H1 (cell line): ENCODE results near the gene HS3ST5. TPM values are rescaled to one million over a fixed set of nuclear protein-coding genes. Genes with fewer than 3 reads are reported as not detected.

Source experiments
- HDAC6 ChIP-seq: IDR thresholded peaks from one replicate; pipeline ENCODE4 v1.7.1; 2012; ENCODE audit warnings: low read depth, mild to moderate bottlenecking, inconsistent platforms, low read length, moderate library complexity
- JUN ChIP-seq: IDR thresholded peaks from 2 replicates; pipeline ENCODE4 v1.6.1; 2011; ENCODE audit warnings: low read depth, mild to moderate bottlenecking, improper control_type of control experiment, low read length
- NANOG ChIP-seq: IDR thresholded peaks from 2 replicates; pipeline ENCODE4 v1.6.1; 2011; ENCODE audit warnings: low read length, low read depth, mild to moderate bottlenecking, inconsistent platforms; ENCODE audit not compliant: insufficient read depth, poor library complexity, severe bottlenecking
- SAP30 ChIP-seq: fragments of 300-600 bp; sonication (generic); IDR thresholded peaks from 2 replicates; pipeline ENCODE4 v1.7.1; 2012; ENCODE audit warnings: low read length, moderate library complexity, mild to moderate bottlenecking, inconsistent platforms; ENCODE audit not compliant: insufficient read depth, insufficient replicate concordance
- SUZ12 ChIP-seq: fragments of 200-600 bp; sonication (generic); IDR thresholded peaks from 2 replicates; pipeline ENCODE4 v1.6.1; 2012; ENCODE audit warnings: mild to moderate bottlenecking, inconsistent platforms, low read length, moderate library complexity, mixed read lengths
- polyA plus RNA-seq, 7 experiments: library from polyadenylated mRNA; depleted of rRNA in 3 of 7; stranded (reverse) in 5 of 7; unstranded in 2 of 7; fragments of >200 nt in 5 of 7; fragments of 200-250 nt in 2 of 7; gene quantifications; 1 replicate in 5 of 7; 2 replicates in 1 of 7; 4 replicates in 1 of 7; pipeline versions ENCODE4 v1.2.1 to v1.2.3, GENCODE V29; 2011 to 2013; ENCODE audit warnings: missing spikeins in 2 of 7, mixed read lengths in 2 of 7
- total RNA-seq: library from RNA; stranded (reverse); fragmentation: NEBNext Ultra II Directional; extraction: Animal tissue kit (Norgen Biotek cat#: 25700); gene quantifications from 2 replicates; pipeline ENCODE4 v1.2.1, GENCODE V29; 2021

HS3ST5 gene
- total and polyA plus RNA-seq, 2 of the 8 experiments (the other 6 are each of a cell fraction or from before 2014, with no cell fraction given): 1.2 to 9.9 TPM

- TF ChIP-seq SAP30 (no peak), NANOG (no peak), JUN (no peak), HDAC6 (no peak), SUZ12 (no peak)
Measured at GRCh38 chr6:114355300-114355699, 12.5 kb upstream of the HS3ST5 start (continued).
